Measurements from ENCODE around the gene SCFD2.
A peak's percentile ranks its signal among the peaks of the same experiment; 100 is the strongest.

The SCFD2 gene

GRCh38 chr4:53050361-53050774, 315.5 kb downstream of the SCFD2 start:
- TF ChIP-seq SIN3A (IDR thresholded peaks at IDR 0.05; ENCODE audit: borderline replicate concordance, insufficient read depth, low read length): no peak
- TF ChIP-seq POLR2AphosphoS5 (IDR thresholded peaks at IDR 0.05; ENCODE audit: low read depth, low read length): peak; percentile 43; the same call in 1 of the 2 replicates
- peak in 1 of 2 experiments; percentile 48; a peak in 1 of 4 replicates for TF ChIP-seq REST (IDR thresholded peaks at IDR 0.05; ENCODE audit: insufficient read depth in 1 of 2, low read depth in 2 of 2, low read length in 2 of 2)

GRCh38 chr4:53049528-53049927, 316.3 kb downstream of the SCFD2 start:
- TF ChIP-seq SIN3A (IDR thresholded peaks at IDR 0.05; ENCODE audit: borderline replicate concordance, insufficient read depth, low read length) (no peak), FOXP2 (optimal IDR thresholded peaks at IDR 0.05; ENCODE audit: borderline replicate concordance, extremely low read depth, extremely low read length, insufficient read depth) (no peak), TAF1 (IDR thresholded peaks at IDR 0.05; ENCODE audit: borderline replicate concordance, insufficient read depth, low read length) (no peak), POLR2AphosphoS5 (IDR thresholded peaks at IDR 0.05; ENCODE audit: low read depth, low read length) (no peak), REST (IDR thresholded peaks at IDR 0.05; ENCODE audit: insufficient read depth in 1 of 2, low read depth in 2 of 2, low read length in 2 of 2) (no peak)

GRCh38 chr4:53044651-53044960, 321.3 kb downstream of the SCFD2 start:
- TF ChIP-seq SIN3A (IDR thresholded peaks at IDR 0.05; ENCODE audit: borderline replicate concordance, insufficient read depth, low read length) (no peak), TAF1 (IDR thresholded peaks at IDR 0.05; ENCODE audit: borderline replicate concordance, insufficient read depth, low read length) (no peak), REST (IDR thresholded peaks at IDR 0.05; ENCODE audit: insufficient read depth in 1 of 2, low read depth in 2 of 2, low read length in 2 of 2) (no peak), FOXP2 (optimal IDR thresholded peaks at IDR 0.05; ENCODE audit: borderline replicate concordance, extremely low read depth, extremely low read length, insufficient read depth) (no peak), POLR2AphosphoS5 (IDR thresholded peaks at IDR 0.05; ENCODE audit: low read depth, low read length) (no peak)

GRCh38 chr4:53043891-53044650, 321.8 kb downstream of the SCFD2 start:
- TF ChIP-seq POLR2AphosphoS5 (IDR thresholded peaks at IDR 0.05; ENCODE audit: low read depth, low read length): no peak
- TF ChIP-seq FOXP2 (optimal IDR thresholded peaks at IDR 0.05; ENCODE audit: borderline replicate concordance, extremely low read depth, extremely low read length, insufficient read depth): no peak
- TF ChIP-seq REST (IDR thresholded peaks at IDR 0.05; ENCODE audit: insufficient read depth in 1 of 2, low read depth in 2 of 2, low read length in 2 of 2): no peak
- no peak for TF ChIP-seq TAF1 (IDR thresholded peaks at IDR 0.05; ENCODE audit: borderline replicate concordance, insufficient read depth, low read length)
- TF ChIP-seq SIN3A (IDR thresholded peaks at IDR 0.05; ENCODE audit: borderline replicate concordance, insufficient read depth, low read length): no peak

All from PFSK-1 (cell line).